GM12878 (cell line): ENCODE data around the gene EMC6. TPM values are rescaled to one million over a fixed set of nuclear protein-coding genes. Genes with fewer than 3 reads are reported as not detected.
A peak's percentile ranks its signal among the peaks of the same experiment; 100 is the strongest.

Experiments used
- CTCF ChIP-seq, 3 experiments: IDR thresholded peaks in 2 of 3; conservative IDR thresholded peaks in 1 of 3; 2 replicates each; pipeline ENCODE4 v1.5.1; 2011; ENCODE audit warnings: low read depth in 3 of 3, low read length in 3 of 3, mild to moderate bottlenecking in 3 of 3, control low read depth in 2 of 3, moderate library complexity in 2 of 3, inconsistent platforms in 1 of 3, mixed read lengths in 1 of 3; ENCODE audit not compliant: control insufficient read depth in 2 of 3, insufficient read depth in 1 of 3; ENCODE audit errors: extremely low read depth in 1 of 3
- CUX1 ChIP-seq: IDR thresholded peaks from 2 replicates; pipeline ENCODE4 v1.6.1; 2012; ENCODE audit warnings: improper control_type of control experiment, low read depth, low read length; ENCODE audit not compliant: insufficient replicate concordance
- E2F4 ChIP-seq: IDR thresholded peaks from 2 replicates; pipeline ENCODE4 v1.6.1; 2012; ENCODE audit warnings: low read depth, low read length, improper control_type of control experiment
- ETV6 ChIP-seq, 2 experiments: fragments of 450-650 bp in 1 of 2; IDR thresholded peaks in 1 of 2; conservative IDR thresholded peaks in 1 of 2; 2 replicates each; pipeline ENCODE4 v1.6.1; 2014; ENCODE audit warnings: antibody characterized with exemption in 1 of 2, borderline replicate concordance in 1 of 2, low read depth in 1 of 2, mild to moderate bottlenecking in 1 of 2, moderate library complexity in 1 of 2
- LARP7 ChIP-seq: fragments of 450-650 bp; IDR thresholded peaks from 2 replicates; pipeline ENCODE4 v1.6.1; 2017; ENCODE audit warnings: mild to moderate bottlenecking
- MXI1 ChIP-seq: fragments of 150-350 bp; IDR thresholded peaks from 2 replicates; pipeline ENCODE4 v1.6.1; 2011; ENCODE audit warnings: low read depth, mild to moderate bottlenecking, inconsistent platforms, low read length, improper control_type of control experiment
- NR2C1 ChIP-seq: fragments of 450-650 bp; IDR thresholded peaks from 2 replicates; pipeline ENCODE4 v1.6.1; 2017; ENCODE audit warnings: antibody characterized with exemption, mild to moderate bottlenecking, moderate library complexity
- NR2F1 ChIP-seq: fragments of 450-650 bp; conservative IDR thresholded peaks from 2 replicates; pipeline ENCODE4 v1.6.1; 2017; ENCODE audit warnings: mild to moderate bottlenecking
- POU2F2 ChIP-seq: IDR thresholded peaks from 3 replicates; pipeline ENCODE4 v1.6.1; 2011; ENCODE audit warnings: low read depth, mild to moderate bottlenecking, low read length, borderline replicate concordance
- SIN3A ChIP-seq: IDR thresholded peaks from 2 replicates; pipeline ENCODE4 v1.6.1; 2012; ENCODE audit warnings: low read depth, low read length, improper control_type of control experiment
- SIX5 ChIP-seq: IDR thresholded peaks from 2 replicates; pipeline ENCODE4 v1.6.1; 2011; ENCODE audit warnings: mild to moderate bottlenecking, low read depth, low read length, moderate library complexity; ENCODE audit not compliant: severe bottlenecking
- STAT1 ChIP-seq: fragments of 450-650 bp; conservative IDR thresholded peaks from 2 replicates; pipeline ENCODE4 v1.6.1; 2014; ENCODE audit warnings: antibody characterized with exemption, mild to moderate bottlenecking
- ZBED1 ChIP-seq: IDR thresholded peaks from 2 replicates; pipeline ENCODE4 v1.6.1; 2016; ENCODE audit warnings: borderline replicate concordance
- ZNF687 ChIP-seq: fragments of 450-650 bp; IDR thresholded peaks from 2 replicates; pipeline ENCODE4 v1.6.1; 2017; ENCODE audit warnings: mild to moderate bottlenecking, moderate library complexity
- polyA plus RNA-seq, 11 experiments: library from polyadenylated mRNA; depleted of rRNA in 4 of 11; unstranded in 6 of 11; stranded (reverse) in 5 of 11; fragments of >200 nt; fragmentation: Nextera tagmentation in 4 of 11; fragmentation: Illumina TruSeq in 1 of 11; extraction: Ambion mirVana in 4 of 11; extraction: Trizol in 1 of 11; gene quantifications; 1 replicate in 1 of 11; 2 replicates in 10 of 11; pipeline versions ENCODE4 v1.2.1 to v1.2.3, GENCODE V29; 2011 to 2016; ENCODE audit warnings: inconsistent platforms in 2 of 11, missing spikeins in 2 of 11, low read depth in 1 of 11
- total RNA-seq, 4 experiments: library from RNA; depleted of rRNA in 3 of 4; stranded (reverse); fragments of >200 nt in 3 of 4; fragmentation: Illumina TruSeq in 1 of 4; extraction: Trizol in 1 of 4; gene quantifications; 2 replicates each; pipeline versions ENCODE4 v1.2.1 to v1.2.3, GENCODE V29; 2013 to 2021

EMC6 gene
- total and polyA plus RNA-seq, 10 of the 15 experiments (the other 5 are each of a cell fraction or from before 2014, with no cell fraction given): 5.1 to 172 (median 35.9) TPM

GRCh38 chr17:3710951-3711383 is 42.4 kb downstream of the EMC6 start (continued):
- TF ChIP-seq SIN3A (no peak), CUX1 (peak; percentile 73), CTCF (IDR thresholded peaks at IDR 0.05 in 2 of 3, conservative IDR thresholded peaks at IDR 0.05 in 1 of 3; ENCODE audit: control insufficient read depth in 2 of 3, extremely low read depth in 1 of 3, insufficient read depth in 1 of 3, low read depth in 3 of 3, low read length in 3 of 3) (no peak), POU2F2 (peak; percentile 49; the same call in 1 of the 3 replicates), E2F4 (no peak), STAT1 (no peak), NR2F1 (peak; percentile 96), LARP7 (no peak), ZBED1 (no peak; the same call in 1 of the 2 replicates), ZNF687 (peak; percentile 96), ETV6 (conservative IDR thresholded peaks at IDR 0.05 in 1 of 2, IDR thresholded peaks at IDR 0.05 in 1 of 2; ENCODE audit: borderline replicate concordance in 1 of 2, low read depth in 1 of 2) (peak in 1 of 2 experiments; percentile 95; a peak in 2 of 4 replicates), MXI1 (peak; percentile 84; the same call in 1 of the 2 replicates), NR2C1 (no peak), SIX5 (no peak)
